GM12892 (cell line): ENCODE measurements around the gene ETFB.

Source experiments
- DNase-seq: peaks from one replicate; pipeline ENCODE4 v3.0.0; 2011; ENCODE audit not compliant: insufficient read length
- FAIRE-seq: peaks from 2 replicates; lab custom pipeline; 2011; peaks lifted over from hg19 to GRCh38; lab: Jason Lieb, UNC
- POLR2A ChIP-seq: IDR thresholded peaks from 2 replicates; pipeline ENCODE4 v1.6.1; 2011; ENCODE audit warnings: low read depth, low read length, control low read depth
- POLR2AphosphoS5 ChIP-seq: IDR thresholded peaks from 2 replicates; pipeline ENCODE4 v1.6.1; 2011; ENCODE audit warnings: low read depth, low read length, control low read depth
- TAF1 ChIP-seq: IDR thresholded peaks from 2 replicates; pipeline ENCODE4 v1.6.1; 2011; ENCODE audit warnings: low read depth, mild to moderate bottlenecking, control low read depth, low read length, borderline replicate concordance

Gene ETFB

DNA sequence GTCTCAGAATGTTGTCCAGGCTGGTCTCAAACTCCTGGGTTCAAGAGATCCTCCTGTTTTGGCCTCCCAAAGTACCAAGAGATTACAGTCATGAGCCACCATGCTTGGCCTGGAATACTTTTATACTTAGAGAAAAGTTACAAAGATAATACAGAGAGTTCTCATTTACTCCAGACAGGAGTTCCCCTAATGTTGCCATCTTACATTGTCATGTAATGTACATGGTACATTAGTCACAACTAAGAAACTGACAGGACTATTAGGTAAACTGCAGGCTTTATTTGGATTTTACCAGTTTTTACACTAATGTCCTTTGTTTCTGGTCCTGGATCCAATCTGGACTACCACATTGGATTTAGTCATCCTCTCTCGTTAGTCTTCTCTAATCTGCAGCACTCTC is 26.5 kb upstream of the ETFB start:
- no peak for FAIRE-seq
- no peak for DNase-seq
- TF ChIP-seq TAF1 (no peak), POLR2AphosphoS5 (no peak)

DNA sequence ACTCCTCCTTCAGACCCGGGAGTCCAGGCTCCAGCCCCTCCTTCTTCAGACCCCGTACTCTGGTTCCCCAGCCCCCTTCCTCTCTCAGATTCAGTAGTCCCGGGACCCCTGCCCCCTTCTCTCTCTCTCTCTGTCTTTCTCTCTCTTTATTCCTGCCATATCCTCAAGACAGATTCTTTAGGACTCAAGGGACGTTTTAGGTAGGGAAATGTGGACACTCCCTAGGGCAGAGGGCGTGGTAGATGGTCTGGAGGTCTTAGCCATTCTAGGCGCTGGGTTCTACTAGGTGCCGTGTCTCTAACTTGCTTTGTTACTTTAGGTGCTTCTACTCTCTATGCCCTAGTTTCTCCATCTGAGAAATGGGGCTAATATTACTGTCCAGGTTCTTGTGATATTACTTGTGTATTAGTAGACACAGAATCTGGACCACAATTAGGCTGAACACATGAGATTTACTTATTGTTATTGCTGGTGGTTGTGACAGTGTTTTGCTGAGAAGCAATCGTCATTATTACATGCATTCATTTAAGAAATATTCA is 25.0 kb upstream of the ETFB start:
- no peak for FAIRE-seq
- TF ChIP-seq TAF1 (no peak), POLR2A (no peak), POLR2AphosphoS5 (no peak)
- DNase-seq, result no peak

DNA sequence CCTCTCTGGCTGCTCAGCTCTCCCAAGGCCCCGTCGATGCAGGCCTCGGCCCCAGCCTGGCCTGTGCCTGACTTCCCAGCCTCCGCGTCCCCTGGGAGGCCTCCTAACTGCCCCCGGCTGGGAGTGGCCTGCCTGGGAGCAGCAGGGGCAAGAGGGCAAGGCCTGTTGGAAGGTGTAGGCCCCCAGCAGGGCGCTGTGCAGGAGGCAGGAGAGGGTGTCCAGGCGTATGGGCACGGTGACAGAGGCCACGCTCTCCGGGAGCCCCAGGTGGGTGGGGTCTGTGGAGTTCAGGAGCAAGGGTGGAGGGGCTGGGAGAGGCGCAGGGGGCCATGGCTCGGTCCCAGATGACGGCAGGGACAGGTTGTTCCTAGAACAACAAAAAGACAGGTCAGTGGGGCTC is 23.0 kb upstream of the ETFB start:
- FAIRE-seq (no peak), DNase-seq (no peak)
- no peak for TF ChIP-seq POLR2A
- no peak for TF ChIP-seq TAF1
- TF ChIP-seq POLR2AphosphoS5, result no peak

DNA sequence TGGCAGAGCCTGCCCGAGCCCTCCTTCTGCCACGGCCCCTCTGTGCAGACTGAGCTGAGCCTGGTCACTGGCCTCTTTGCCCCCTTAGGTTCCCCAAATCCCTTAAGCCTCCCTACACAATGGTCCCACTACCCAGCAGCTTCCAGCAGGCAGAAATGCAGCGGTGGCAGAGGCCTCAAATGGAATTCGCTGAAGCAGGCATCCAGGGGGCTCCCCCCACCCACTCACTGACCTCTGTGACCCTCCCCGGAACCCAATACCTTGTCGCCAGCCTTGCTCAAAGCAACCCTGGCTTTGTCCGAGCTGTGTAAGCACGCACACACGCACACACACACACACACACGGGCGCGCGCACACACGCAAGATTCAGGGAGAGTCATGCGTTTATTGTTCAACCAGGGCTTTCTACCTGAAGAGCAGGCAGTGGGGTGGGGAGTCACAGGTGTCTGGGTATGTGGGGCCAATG is 21.8 kb upstream of the ETFB start, which contains the start of gene LIM2:
LIM2 (minus strand) TSS at position 51 of the 466 bp plus-strand sequence. CDS start 531 bp downstream, outside the sequence.
- TF ChIP-seq POLR2A (no peak), POLR2AphosphoS5 (no peak)
- DNase-seq (no peak), FAIRE-seq (no peak)

DNA sequence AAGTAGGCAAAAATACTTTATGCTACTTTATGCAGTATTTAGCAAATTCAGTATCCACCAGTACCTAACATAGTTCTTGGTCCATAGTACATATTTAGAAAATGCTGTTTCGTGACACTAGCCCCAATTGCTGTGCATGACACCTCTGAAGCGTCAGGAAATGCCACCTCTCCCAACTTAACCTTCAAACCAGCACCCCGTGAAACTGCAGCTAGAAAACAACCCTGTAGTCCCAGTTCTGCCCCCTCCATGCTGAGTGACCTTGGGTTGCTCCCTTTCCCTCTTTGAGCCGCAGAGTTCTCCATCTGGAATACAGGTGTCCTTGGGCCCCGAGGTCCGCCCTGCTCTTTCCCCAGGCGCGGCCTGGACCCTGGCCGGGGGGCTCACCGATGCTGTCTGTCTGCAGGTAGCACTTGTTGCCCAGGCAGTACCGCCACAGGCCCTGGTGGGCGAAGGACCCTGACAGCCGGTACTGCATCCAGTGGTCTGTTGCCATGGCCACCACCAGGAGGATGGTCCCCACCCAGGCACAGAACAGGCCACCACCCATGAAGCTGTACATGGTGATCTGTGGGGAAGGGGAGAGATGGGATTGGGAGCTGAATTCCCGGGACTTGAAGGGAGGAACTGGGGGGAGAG is 20.8 kb upstream of the ETFB start:
- TF ChIP-seq POLR2A (no peak), POLR2AphosphoS5 (no peak), TAF1 (no peak)
- FAIRE-seq, result no peak
- DNase-seq, result no peak

DNA sequence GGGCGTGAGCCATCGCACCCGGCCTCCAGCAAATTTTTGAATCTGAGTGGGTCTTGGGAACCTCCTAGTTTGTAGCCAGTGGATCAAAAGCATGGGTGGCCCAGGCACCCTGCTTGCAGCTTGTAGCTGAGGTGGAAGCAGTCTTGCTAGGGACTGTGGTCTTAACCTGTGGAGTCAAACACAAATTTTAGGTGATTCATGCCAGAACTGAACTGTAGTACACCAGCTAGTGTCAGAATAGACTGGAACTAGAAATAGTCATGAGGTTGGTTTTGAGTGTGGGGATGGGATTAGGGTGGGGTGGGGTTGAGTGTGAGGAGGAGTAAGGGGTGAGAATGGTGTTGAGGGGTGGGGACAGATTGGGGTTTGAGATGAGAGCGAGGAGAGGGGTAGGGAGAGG is 15.8 kb upstream of the ETFB start:
- TF ChIP-seq POLR2AphosphoS5, result no peak
- TF ChIP-seq TAF1, result no peak
- no peak for TF ChIP-seq POLR2A
- FAIRE-seq, result no peak

DNA sequence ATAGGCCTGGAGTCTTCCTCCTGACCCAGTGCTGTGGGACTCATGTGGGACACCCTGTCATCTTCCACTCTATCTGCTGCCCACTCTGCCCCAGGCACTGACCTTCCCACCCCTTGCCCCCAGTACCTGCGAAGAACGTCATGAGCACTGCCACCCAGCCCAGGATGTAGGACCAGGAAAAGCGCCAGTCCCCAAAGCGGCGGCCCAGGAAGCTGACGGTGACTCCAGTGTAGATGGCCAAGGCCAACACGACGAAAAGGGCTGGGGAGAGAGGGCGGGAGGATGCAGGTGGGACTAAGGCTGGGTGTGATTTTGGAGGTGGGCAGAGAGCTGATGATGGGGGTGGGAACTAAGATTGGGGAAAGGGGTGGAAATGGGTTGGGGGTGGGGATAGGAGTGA is 14.2 kb upstream of the ETFB start:
- TF ChIP-seq TAF1 (no peak), POLR2A (no peak), POLR2AphosphoS5 (no peak)
- no peak for FAIRE-seq

More for the DNA sequence above, 15.8 kb upstream of the ETFB start:
- DNase-seq, result no peak

DNA sequence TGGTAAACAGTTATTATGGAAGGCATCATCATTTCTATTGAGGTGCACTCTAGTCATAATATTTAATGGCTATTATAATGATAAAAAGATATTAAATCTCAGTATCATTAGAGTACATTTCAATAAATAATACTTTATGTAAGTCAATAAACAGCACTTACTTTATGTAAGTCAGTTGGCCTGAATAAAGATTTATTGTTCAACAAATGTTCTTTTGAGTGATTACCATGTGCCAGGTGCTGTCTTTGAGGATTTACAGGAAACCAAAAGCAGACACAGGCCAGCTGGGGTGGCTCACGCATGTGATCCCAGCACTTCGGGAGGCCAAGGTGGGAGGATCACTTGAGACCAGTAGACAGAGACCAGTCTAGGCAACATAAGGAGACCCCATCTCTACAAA is 11.2 kb upstream of the ETFB start:
- TF ChIP-seq TAF1 (no peak), POLR2AphosphoS5 (no peak), POLR2A (no peak)
- DNase-seq (no peak), FAIRE-seq (no peak)

More for the DNA sequence above, 14.2 kb upstream of the ETFB start:
- no peak for DNase-seq

DNA sequence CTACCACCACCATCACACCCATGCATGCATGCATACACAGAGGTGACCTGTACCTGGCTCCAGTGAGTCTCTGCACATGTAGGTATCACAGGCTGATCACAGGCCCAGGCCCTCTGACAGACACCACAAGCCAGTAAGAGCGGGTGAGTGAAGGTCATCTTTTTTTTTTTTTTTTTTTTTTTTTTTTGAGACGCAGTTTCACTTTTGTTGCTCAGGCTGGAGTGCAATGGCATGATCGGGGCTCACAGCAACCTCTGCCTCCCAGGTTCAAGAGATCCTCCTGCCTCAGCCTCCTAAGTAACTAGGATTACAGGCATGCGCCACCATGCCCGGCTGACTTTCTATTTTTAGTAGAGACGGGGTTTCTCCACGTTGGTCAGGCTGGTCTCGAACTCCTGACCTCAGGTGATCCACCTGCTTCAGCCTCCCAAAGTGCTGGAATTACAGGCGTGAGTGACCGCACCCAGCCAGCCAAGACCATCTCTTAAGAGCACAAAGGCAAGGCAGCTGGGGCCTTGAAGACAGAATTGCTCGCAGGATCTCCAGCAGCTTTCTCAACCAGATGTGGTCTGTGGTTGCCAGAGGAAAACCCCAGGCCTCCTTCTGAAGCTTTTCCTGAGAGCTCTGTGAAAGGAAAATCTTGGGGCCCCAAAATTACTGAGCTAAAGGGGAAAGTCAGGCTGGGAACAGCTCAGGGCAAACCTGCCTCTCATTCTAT is 9.5 kb upstream of the ETFB start:
- FAIRE-seq, result peak; percentile 70
- TF ChIP-seq POLR2AphosphoS5 (no peak), POLR2A (no peak), TAF1 (no peak)
- no peak for DNase-seq

DNA sequence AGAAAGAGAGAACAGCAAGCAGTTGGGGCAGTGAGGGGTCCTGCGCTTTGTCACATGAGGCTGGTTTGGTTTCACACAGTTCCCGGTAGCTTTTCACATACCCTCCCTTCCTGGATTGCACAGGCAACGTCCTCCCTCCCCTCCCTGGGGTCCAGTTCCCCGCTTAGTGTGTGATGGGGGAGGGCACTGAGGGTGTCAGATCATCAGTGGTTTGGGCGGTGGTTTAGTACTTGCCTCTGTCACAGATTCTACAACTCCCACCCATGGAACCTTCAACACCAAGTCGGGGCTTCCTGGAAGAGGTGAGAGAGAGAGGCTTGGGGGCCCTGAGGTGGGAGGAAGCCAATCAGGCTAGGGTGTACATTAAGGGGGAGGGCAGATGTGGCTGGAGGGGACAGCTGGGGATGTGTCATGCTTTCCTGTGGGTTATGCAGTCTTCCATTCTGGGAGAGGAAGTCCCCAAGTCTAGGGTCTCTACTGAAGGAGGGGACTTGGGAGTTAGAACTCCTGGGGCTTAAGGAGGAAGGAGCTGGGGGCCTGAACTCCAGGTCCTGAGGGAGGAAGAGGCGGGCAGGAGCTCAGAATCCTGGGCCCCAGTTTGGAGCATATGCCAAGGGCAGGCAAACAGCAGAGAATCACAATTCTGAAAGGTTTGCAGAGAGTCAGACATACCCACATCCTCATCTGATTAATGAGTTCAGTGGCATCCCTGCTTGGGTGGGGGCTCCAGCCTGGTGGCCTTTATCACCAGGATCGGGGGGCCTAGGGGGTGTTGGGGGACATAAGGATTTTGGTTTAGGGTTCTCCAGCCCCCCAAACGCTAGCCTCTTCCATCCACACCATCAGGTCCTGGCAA is 6.7 kb upstream of the ETFB start, which contains the start of gene NKG7:
NKG7 (minus strand) TSS at position 6 of the 856 bp plus-strand sequence. CDS start 119 bp downstream, outside the sequence.
- TF ChIP-seq TAF1 (no peak), POLR2A (no peak; the same call in 1 of the 2 replicates), POLR2AphosphoS5 (no peak)
- FAIRE-seq (peak; percentile 73), DNase-seq (no peak)

DNA sequence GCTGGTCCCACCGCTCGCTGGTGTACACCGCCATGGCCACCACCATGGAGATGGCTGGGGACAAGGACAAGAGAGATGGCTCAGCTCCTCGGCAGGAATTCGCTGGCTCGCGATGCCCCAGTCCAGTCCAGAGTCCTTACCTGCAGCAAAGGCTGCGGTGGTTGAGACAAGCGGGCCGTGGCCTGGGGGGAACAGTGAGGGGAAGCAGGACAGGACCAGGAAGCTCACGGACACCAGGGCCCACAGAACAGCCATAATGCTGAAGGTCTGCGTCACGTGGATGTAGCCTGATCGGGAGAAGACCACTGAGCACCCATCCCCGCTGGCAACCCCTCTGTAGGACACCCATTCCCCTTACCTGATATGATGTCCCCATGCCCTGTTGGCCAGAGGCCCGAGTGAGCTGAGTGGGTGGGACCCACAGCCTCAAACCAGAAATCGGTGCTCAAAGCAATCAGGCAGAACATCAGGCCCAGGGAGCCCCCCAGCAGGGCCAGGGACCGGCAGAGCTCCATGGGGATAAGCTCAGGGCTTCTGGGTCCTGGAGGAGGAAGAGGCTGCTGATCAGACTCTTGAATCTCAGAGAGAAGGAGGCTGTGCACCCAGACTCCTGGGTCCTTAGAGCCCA is 5.9 kb upstream of the ETFB start:
- TF ChIP-seq TAF1 (no peak), POLR2A (no peak), POLR2AphosphoS5 (no peak)
- FAIRE-seq (no peak), DNase-seq (no peak)
